Heart left ventricle (tissue), 13 donors: ENCODE measurements around the gene SUMF1.

Source experiments
- POLR2A ChIP-seq, 2 donors: fragments of 450-650 bp; IDR thresholded peaks; one replicate each; pipeline ENCODE4 v1.6.1; 2017; ENCODE audit warnings: antibody characterized with exemption in 2 of 2, mild to moderate bottlenecking in 2 of 2, moderate library complexity in 2 of 2
- TF ChIP-seq, protein P1 (sequence below), 12 donors: fragments of 200-600 bp; sonication (generic) in 4 of 12; IDR thresholded peaks; one replicate each; pipeline versions ENCODE4 v1.5.0 to v1.8.0; 2018 to 2022; ENCODE audit warnings: antibody characterized with exemption in 12 of 12, mild to moderate bottlenecking in 5 of 12
- donor health status: ischemic (EF 13 %, LVEDD 7.1; RV severe dilation, severe dysfunction).
- donor health status: DM: no; HTN: yes; CAD: no.
- donor health status: DM: no; HTN: no; CAD: no.
- donor health status: ischemic (EF 25% LVEDD 6.9; RV normal size, moderate dysfunction).
- donor health status: ischemic (EF 25% LVEDD 5.7; RV mildly dilated, moderate dysfunction).
- donor health status: ischemic (EF 35%, LVEDD 5.7; RV mildly dilated, moderate dysfunction).
- donor health status: nonischemic (EF 11% LVEDD 7.7; RV severe dilation, severe dysfunction).
- donor health status: DM: yes; HTN: yes; CAD: no.
- donor health status: PGD.
- donor health status: ischemic (EF 29% LVEDD 5.4; RV normal size, mild dysfunction).
- donor health status: nonischemic (EF 23%, LVEDD 6.1; RV moderate dilation, normal function).

DNA sequence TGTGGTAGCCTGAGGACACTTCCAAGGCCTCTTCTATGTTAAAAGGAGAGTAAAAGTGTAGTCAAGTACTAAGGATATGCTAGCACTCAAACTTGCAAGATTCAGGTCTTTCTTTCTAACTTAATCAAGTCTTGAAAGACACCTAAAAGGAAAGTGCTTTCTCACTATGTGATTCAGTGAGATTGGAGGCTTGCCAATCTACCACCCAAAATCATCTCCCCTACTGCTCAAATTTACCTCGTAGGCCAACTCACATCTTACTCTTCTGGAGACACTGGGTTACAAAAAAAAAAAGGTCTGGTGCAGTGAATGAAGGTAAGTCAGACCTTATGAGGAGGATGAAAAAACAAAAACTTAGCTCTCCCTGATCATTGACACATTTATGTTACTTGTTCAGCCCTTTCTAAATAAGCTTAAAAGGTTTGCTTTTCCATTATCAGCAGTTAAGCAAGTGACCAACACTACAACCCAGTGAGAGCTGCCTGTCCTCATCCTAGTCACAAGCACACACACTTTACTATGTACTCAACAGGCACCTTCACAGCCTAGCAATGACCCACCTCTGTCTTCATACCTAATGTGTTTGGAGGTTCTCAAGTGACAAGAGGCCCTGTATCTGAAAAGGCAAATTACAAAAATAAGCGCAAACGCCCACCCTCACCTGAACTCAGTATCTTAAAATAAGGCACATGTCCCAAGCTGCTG is 19.6 kb downstream of the SUMF1 start:
- TF ChIP-seq, protein P1, sequence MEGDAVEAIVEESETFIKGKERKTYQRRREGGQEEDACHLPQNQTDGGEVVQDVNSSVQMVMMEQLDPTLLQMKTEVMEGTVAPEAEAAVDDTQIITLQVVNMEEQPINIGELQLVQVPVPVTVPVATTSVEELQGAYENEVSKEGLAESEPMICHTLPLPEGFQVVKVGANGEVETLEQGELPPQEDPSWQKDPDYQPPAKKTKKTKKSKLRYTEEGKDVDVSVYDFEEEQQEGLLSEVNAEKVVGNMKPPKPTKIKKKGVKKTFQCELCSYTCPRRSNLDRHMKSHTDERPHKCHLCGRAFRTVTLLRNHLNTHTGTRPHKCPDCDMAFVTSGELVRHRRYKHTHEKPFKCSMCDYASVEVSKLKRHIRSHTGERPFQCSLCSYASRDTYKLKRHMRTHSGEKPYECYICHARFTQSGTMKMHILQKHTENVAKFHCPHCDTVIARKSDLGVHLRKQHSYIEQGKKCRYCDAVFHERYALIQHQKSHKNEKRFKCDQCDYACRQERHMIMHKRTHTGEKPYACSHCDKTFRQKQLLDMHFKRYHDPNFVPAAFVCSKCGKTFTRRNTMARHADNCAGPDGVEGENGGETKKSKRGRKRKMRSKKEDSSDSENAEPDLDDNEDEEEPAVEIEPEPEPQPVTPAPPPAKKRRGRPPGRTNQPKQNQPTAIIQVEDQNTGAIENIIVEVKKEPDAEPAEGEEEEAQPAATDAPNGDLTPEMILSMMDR (IDR thresholded peaks at IDR 0.05), result no peak
- TF ChIP-seq POLR2A (IDR thresholded peaks at IDR 0.05), result no peak
